ENCODE results near the gene OR13C4. TPM values are rescaled to one million over a fixed set of nuclear protein-coding genes. Genes with fewer than 3 reads are reported as not detected.

The OR13C4 gene
- not detected for total RNA-seq
- not detected for polyA plus RNA-seq

- DNase-seq, result no peak
- Histone ChIP-seq H3K36me3 (no peaks in the 10 kb centered on the region), H3K9me3 (no peaks in the 10 kb centered on the region)
Measured at GRCh38 chr9:104527109-104527508, at the start of gene OR13C4. Gene OR13C4 (minus strand): TSS chr9:104527209. CDS start chr9:104527209, 0 bp downstream.

GRCh38 chr9:104575456-104575855 is 48.4 kb upstream of the OR13C4 start:
- 73 to 82% methylated on average over 2 of the region's 2 CpGs for WGBS, 2 donors
- Histone ChIP-seq H3K36me3 (no peaks in the 10 kb centered on the region), H3K27me3 (no peaks in the 10 kb centered on the region), H3K4me3 (no peak overlapping the region), H3K9me3 (no peaks in the 10 kb centered on the region), H3K4me1 (no peaks in the 10 kb centered on the region), H3K27ac (no peak overlapping the region)
- TF ChIP-seq POLR2A (IDR thresholded peaks at IDR 0.05), result no peak
- TF ChIP-seq POLR2AphosphoS5 (IDR thresholded peaks at IDR 0.05), result no peak
- TF ChIP-seq, protein P1, sequence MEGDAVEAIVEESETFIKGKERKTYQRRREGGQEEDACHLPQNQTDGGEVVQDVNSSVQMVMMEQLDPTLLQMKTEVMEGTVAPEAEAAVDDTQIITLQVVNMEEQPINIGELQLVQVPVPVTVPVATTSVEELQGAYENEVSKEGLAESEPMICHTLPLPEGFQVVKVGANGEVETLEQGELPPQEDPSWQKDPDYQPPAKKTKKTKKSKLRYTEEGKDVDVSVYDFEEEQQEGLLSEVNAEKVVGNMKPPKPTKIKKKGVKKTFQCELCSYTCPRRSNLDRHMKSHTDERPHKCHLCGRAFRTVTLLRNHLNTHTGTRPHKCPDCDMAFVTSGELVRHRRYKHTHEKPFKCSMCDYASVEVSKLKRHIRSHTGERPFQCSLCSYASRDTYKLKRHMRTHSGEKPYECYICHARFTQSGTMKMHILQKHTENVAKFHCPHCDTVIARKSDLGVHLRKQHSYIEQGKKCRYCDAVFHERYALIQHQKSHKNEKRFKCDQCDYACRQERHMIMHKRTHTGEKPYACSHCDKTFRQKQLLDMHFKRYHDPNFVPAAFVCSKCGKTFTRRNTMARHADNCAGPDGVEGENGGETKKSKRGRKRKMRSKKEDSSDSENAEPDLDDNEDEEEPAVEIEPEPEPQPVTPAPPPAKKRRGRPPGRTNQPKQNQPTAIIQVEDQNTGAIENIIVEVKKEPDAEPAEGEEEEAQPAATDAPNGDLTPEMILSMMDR (IDR thresholded peaks at IDR 0.05), result no peak
- TF ChIP-seq EP300 (IDR thresholded peaks at IDR 0.05), result no peak
- intact Hi-C loops (cut with DNase I), result no loop called here
- DNase-seq, result no peak

More at GRCh38 chr9:104527109-104527508, at the start of gene OR13C4:
- TF ChIP-seq, protein P1 (IDR thresholded peaks at IDR 0.05), result no peak
- TF ChIP-seq POLR2AphosphoS5 (IDR thresholded peaks at IDR 0.05) (no peak), POLR2A (IDR thresholded peaks at IDR 0.05) (no peak), EP300 (IDR thresholded peaks at IDR 0.05) (no peak)
- Histone ChIP-seq H3K27ac (no peak within 1 kb of the TSS), H3K27me3 (no peaks in the 10 kb centered on the region), H3K4me1 (no peaks in the 10 kb centered on the region), H3K4me3 (no peak within 1 kb of the TSS)
- intact Hi-C loops (cut with DNase I), result no loop called here

DNA sequence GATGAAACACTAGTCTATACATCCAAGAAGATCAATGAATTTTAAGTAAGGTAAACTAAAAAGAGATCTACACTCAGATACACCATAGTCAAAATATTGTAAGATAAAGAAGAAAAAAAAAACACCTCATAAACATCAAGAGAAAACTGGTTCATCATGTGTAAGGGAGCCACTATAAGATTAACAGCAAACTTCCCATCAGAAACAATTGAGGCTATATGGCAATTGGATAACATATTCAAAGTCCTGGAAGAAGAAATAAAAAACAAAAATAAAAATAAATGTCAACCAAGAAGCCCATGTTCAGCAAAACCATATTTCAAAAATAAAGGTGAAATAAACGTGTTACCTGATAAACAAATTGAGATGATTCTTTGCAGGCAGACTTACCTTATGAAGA is 45.6 kb upstream of the OR13C4 start:
- no peak for DNase-seq
- Histone ChIP-seq H3K4me1 (no peaks in the 10 kb centered on the region), H3K27ac (no peak overlapping the region), H3K36me3 (no peaks in the 10 kb centered on the region), H3K9me3 (no peaks in the 10 kb centered on the region), H3K27me3 (no peaks in the 10 kb centered on the region), H3K4me3 (no peak overlapping the region)
- intact Hi-C loops (cut with DNase I), result no loop called here
- 69 to 80% methylated on average over 1 of the region's 1 CpG for WGBS, 2 donors
- TF ChIP-seq POLR2AphosphoS5 (IDR thresholded peaks at IDR 0.05), result no peak
- TF ChIP-seq EP300 (IDR thresholded peaks at IDR 0.05), result no peak
- TF ChIP-seq, protein P1 (IDR thresholded peaks at IDR 0.05), result no peak
- TF ChIP-seq POLR2A (IDR thresholded peaks at IDR 0.05), result no peak

GRCh38 chr9:104568868-104569267 is 41.9 kb upstream of the OR13C4 start, which contains the start of gene OR13C8:
Gene OR13C8 (plus strand): TSS chr9:104569168. CDS start chr9:104569168, 0 bp downstream.
- H3K4me3 ChIP-seq, result no peak within 1 kb of the TSS
- no peak for TF ChIP-seq POLR2AphosphoS5 (IDR thresholded peaks at IDR 0.05)
- TF ChIP-seq, protein P1 (IDR thresholded peaks at IDR 0.05), result no peak
- H3K27ac ChIP-seq, result no peak within 1 kb of the TSS
- H3K36me3 ChIP-seq, result no peaks in the 10 kb centered on the region
- H3K4me1 ChIP-seq, result no peaks in the 10 kb centered on the region
- intact Hi-C loops (cut with DNase I), result no loop called here
- no peaks in the 10 kb centered on the region for H3K9me3 ChIP-seq
- WGBS, 2 donors, result 86% methylated on average over 4 of the region's 4 CpGs
- H3K27me3 ChIP-seq, result no peaks in the 10 kb centered on the region
- no peak for DNase-seq

DNA sequence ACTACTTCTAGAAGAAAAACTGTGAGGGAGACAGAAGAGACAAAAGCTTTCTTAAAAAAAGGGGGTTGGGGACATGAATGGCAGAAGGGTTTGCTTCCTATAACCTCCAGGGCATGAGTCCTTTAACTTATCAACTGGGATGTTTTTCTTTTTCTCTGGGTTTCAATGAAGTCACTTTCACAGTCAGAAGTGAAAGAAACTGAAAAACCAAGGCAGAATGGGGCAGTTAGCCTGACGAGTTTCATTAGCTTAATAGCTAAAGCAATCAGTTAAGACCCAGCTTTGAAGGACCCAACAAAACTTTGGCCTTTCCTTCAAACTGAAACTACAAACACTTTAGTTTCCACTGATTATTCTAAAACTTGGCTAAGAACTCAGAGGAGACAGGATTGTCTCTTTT is 37.3 kb upstream of the OR13C4 start:
- Histone ChIP-seq H3K36me3 (no peaks in the 10 kb centered on the region), H3K9me3 (no peaks in the 10 kb centered on the region), H3K4me3 (no peak overlapping the region), H3K27ac (no peak overlapping the region), H3K4me1 (no peaks in the 10 kb centered on the region), H3K27me3 (no peaks in the 10 kb centered on the region)
- TF ChIP-seq POLR2A (IDR thresholded peaks at IDR 0.05) (no peak), EP300 (IDR thresholded peaks at IDR 0.05) (no peak), POLR2AphosphoS5 (IDR thresholded peaks at IDR 0.05) (no peak)
- TF ChIP-seq, protein P1 (IDR thresholded peaks at IDR 0.05), result no peak
- WGBS, 2 donors, result 58 to 66% methylated on average over 1 of the region's 1 CpG
- intact Hi-C loops (cut with DNase I), result no loop called here
- DNase-seq, result no peak
